RKO (cell line): Measurements from ENCODE around the gene P3H2.

Experiments used
- DNase-seq: peaks from one replicate; pipeline ENCODE4 v3.0.0-alpha.2; 2016; ENCODE audit warnings: low spot score

P3H2 gene

GRCh38 chr3:190055773-190056172 lies 64.9 kb downstream of the P3H2 start:
- no peak for DNase-seq

GRCh38 chr3:190053919-190054672 lies 66.6 kb downstream of the P3H2 start:
- DNase-seq, result peak; percentile 50

- no peak for DNase-seq
Measured at GRCh38 chr3:190051641-190052040, 69.1 kb downstream of the P3H2 start.

GRCh38 chr3:190048932-190049441 lies 71.7 kb downstream of the P3H2 start:
- no peak for DNase-seq

- no peak for DNase-seq
Measured at GRCh38 chr3:190044974-190045373, 75.7 kb downstream of the P3H2 start.

- no peak for DNase-seq
Measured at GRCh38 chr3:190044142-190044541, 76.6 kb downstream of the P3H2 start.

GRCh38 chr3:190043741-190044140 lies 77.0 kb downstream of the P3H2 start:
- no peak for DNase-seq

- DNase-seq, result no peak
Measured at GRCh38 chr3:190042558-190042957, 78.1 kb downstream of the P3H2 start.

- DNase-seq, result no peak
Measured at GRCh38 chr3:190041333-190042041, 79.2 kb downstream of the P3H2 start.

- DNase-seq, result no peak
Measured at GRCh38 chr3:190040145-190040544, 80.6 kb downstream of the P3H2 start.

GRCh38 chr3:190038050-190038933 lies 82.4 kb downstream of the P3H2 start:
- no peak for DNase-seq

GRCh38 chr3:190036631-190037030 lies 84.1 kb downstream of the P3H2 start:
- DNase-seq, result peak; percentile 31

GRCh38 chr3:190034446-190034845 lies 86.3 kb downstream of the P3H2 start:
- no peak for DNase-seq

- DNase-seq, result no peak
Measured at GRCh38 chr3:190032923-190033322, 87.8 kb downstream of the P3H2 start.

- DNase-seq, result no peak
Measured at GRCh38 chr3:190031887-190032752, 88.6 kb downstream of the P3H2 start.

- no peak for DNase-seq
Measured at GRCh38 chr3:190027116-190027515, 93.6 kb downstream of the P3H2 start.

GRCh38 chr3:190026154-190026553 lies 94.5 kb downstream of the P3H2 start:
- no peak for DNase-seq

GRCh38 chr3:190024912-190025311 lies 95.8 kb downstream of the P3H2 start:
- DNase-seq, result peak; percentile 43

- no peak for DNase-seq
Measured at GRCh38 chr3:190019844-190020243, 100.9 kb downstream of the P3H2 start.

GRCh38 chr3:190019006-190019405 lies 101.7 kb downstream of the P3H2 start:
- no peak for DNase-seq

- no peak for DNase-seq
Measured at GRCh38 chr3:190018460-190018859, 102.2 kb downstream of the P3H2 start.
